HG02973 (cell line): ENCODE data around the gene CRCP.
A peak's percentile ranks its signal among the peaks of the same experiment; 100 is the strongest.
"Not testable (repeated sequence)": the region's sequence is repeated elsewhere in the genome, so short reads cannot be mapped to it uniquely, and the experiment has no call there.

Source experiments
- ATAC-seq: cut with Tn5 transposase; IDR thresholded peaks from one replicate; pipeline ENCODE4 v1.9.1; 2021; ENCODE audit warnings: moderate library complexity; ENCODE audit not compliant: unreplicated experiment

Gene CRCP

DNA sequence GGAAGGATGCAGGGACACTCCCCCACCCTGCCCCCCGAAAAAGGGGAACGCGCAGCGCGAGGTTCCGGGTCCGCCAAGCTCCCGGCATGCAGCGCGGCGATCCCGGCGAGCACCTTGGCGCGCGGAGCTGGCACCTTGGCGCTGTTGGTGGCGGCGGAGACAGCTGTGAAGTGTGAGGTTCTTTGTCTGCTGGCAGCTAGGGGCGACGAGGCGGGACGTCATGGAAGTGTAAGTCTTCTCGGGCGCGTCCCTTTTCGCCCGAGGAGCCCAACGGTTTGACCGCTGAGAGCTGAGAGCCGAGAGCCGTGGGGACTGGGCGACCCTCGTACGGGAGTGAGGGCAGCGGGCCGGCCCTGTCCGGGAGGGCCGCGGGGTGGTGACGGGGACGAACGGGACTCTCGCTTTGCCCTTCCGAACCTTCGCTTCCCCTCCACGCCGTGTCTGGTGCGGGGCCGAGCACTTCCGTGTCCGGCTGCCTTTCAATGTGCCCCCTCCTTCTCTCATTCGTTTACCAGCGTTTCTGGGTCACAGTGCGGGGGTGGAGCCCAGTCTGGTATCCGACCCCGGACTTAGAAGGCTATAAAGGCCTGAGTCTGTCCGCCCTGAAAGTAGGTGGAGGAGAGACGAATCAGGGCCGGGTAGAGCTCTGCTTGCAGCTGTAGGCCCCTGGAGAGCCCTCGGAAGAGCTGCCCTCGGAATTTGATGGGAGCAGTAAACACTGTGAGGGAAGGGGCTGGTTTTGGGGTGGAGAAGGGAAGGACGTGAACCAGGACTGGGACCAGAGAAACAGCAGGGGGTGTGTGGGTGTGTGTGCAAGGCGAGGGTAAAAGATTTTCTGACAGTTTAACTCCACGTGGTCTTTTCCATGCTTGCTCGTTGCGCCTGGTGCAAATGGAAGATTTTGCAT is at the start of gene CRCP:
Gene CRCP, plus strand, starts transcription at position 105 of the 907 bp plus-strand sequence. Its CDS starts 116 bp downstream, at position 221.
- ATAC-seq = peak; percentile 86

DNA sequence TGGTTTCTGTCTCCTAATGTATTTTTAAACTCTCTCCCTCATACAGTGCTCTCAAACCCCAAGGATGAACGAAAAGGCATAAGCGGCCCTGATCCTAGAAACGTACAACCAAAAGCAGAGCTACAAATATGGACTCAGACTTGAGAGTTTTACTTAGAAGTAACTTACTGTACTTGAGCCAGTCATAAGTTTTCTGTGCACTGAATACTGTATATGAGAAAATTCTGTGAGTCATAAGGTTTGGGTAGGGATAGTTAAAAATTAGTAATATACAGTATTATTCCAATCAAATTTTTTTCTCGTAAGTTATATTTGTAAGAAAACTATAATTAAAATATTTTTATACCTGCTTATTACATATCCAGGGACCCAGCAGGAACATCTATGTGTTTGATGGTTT is 44.9 kb upstream of the CRCP start:
- ATAC-seq = no peak

- ATAC-seq = no peak
Measured at GRCh38 chr7:66070222-66070621, 44.4 kb upstream of the CRCP start.

GRCh38 chr7:66072208-66072607 is 42.4 kb upstream of the CRCP start:
- ATAC-seq = not testable (repeated sequence)

DNA sequence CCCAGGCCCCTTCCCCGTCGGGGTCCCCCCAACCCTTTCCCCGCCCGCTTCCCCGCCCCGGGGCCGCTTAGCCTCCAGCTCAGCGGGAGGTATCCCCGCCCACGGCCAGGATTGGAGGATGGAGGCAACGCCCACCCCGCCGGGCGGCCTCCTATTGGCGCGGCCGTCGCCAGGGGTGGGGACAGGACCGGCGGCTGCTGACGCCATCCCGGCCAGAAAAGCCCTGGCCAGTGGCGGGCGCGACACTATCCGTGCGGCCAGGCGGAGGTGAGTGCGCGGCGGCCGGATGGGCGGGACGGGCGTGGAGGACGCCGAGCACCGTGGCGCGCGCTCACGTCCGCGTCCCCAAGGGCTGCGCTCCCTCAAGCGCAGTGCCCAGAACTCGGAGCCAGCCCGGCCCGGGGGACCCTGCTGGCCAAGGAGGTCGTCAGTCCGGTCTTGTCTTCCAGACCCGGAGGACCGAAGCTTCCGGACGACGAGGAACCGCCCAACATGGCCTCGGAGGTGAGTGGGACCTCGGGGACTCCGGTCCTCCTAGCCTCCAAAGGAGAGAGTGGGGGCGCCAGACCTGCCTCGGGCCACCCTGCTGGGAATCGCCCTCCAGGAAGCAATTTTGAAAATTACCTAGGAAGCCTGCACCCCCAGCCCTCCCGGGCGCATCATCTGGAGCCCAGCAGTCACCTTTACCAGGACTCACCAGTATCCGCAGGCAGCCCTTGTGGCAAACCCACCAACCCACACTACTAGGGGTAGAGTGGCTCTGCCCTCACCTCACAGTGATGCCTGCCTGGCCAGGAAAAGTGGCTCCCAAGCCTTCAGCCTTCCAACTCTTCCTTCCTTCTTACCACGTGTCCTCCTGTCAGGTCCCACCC is 38.8 kb upstream of the CRCP start, which contains the start of gene ASL:
Gene ASL, plus strand, starts transcription at position 230 of the 872 bp plus-strand sequence. Its CDS starts 263 bp downstream, at position 493.
- ATAC-seq = peak; percentile 98

- no peak for ATAC-seq
Measured at GRCh38 chr7:66076462-66077329, 38.0 kb upstream of the CRCP start.

GRCh38 chr7:66078067-66078466 is 36.6 kb upstream of the CRCP start:
- ATAC-seq = no peak

DNA sequence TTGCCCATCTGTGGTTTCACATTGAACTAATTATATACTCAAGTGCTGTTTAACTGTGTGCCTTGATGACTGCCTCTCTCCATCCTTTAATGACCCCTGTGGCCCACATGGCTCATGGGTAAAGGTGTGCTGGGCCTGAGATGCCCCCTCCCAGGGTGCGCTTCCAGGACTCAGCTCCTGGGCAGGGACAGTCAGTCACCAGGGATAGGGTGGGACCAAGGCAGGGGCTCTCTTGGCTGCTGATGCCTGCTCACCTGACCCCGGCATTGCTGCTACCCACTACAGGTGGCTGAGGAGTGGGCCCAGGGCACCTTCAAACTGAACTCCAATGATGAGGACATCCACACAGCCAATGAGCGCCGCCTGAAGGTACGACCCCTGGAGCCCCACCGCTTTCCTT is 32.6 kb upstream of the CRCP start:
- no peak for ATAC-seq

DNA sequence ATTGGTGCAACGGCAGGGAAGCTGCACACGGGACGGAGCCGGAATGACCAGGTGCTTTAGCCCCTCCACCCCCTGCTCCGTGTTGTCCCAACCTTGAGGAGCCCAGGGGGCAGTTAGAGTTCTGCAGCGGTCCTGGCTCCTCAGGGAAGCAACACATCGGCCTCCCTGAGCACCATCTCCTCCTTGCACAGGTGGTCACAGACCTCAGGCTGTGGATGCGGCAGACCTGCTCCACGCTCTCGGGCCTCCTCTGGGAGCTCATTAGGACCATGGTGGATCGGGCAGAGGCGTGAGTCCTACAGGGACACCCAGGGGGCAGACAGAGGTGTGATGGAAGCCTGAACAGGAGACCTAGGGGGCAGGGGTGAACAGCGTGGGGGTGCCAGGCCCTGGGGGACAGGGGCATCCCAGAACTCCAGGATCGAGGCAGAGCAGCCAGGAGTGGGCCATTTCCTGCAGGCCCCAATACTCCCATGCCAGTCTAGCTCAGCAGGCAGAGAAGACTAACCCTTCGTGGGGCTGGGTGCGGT is 31.7 kb upstream of the CRCP start:
- ATAC-seq = no peak

DNA sequence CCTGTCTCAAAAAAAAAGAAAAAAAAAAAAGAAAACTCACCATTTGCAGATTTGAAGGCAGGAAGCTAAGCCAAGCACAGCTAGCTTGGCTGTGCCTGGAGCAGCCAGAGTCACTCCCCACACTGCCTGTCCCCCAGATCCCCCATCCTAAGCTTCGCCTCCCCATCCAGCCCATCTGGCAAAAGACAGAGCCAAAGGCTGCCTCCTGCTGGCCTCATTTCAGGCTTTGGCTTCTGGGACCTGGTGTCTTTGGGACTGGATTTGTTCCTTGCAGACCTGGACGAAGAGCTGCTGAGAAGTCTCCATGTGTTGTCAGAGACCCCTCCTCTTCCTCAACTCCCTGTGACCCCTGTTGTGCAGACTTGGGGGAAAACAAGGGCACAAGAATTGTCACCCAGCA is 31.0 kb upstream of the CRCP start:
- no peak for ATAC-seq

- ATAC-seq = no peak
Measured at GRCh38 chr7:66088861-66089838, 25.5 kb upstream of the CRCP start.

GRCh38 chr7:66092654-66093053 is 22.0 kb upstream of the CRCP start:
- no peak for ATAC-seq

DNA sequence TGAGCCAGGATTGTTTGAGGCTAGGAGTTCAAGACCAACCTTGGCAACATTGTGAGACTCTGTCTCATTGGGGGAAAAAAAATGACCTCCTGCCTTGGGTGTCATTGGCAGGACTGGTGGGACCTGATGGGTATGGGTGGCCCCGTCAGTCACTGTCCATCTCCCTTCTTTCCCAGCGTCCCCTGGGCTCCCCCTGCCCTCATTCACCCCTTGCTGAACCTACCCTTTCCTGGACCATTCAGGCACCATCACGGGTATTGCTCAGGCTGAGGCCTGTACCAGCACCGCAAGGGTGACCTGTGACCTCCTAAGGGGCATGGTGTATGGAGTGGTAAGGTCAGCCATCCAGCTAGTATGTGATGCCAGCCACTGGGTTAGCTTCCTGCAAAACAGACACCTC is 19.6 kb upstream of the CRCP start:
- no peak for ATAC-seq

GRCh38 chr7:66099232-66099550 is 15.5 kb upstream of the CRCP start:
- no peak for ATAC-seq

- ATAC-seq = peak; percentile 70
Measured at GRCh38 chr7:66099551-66100407, 14.9 kb upstream of the CRCP start.

DNA sequence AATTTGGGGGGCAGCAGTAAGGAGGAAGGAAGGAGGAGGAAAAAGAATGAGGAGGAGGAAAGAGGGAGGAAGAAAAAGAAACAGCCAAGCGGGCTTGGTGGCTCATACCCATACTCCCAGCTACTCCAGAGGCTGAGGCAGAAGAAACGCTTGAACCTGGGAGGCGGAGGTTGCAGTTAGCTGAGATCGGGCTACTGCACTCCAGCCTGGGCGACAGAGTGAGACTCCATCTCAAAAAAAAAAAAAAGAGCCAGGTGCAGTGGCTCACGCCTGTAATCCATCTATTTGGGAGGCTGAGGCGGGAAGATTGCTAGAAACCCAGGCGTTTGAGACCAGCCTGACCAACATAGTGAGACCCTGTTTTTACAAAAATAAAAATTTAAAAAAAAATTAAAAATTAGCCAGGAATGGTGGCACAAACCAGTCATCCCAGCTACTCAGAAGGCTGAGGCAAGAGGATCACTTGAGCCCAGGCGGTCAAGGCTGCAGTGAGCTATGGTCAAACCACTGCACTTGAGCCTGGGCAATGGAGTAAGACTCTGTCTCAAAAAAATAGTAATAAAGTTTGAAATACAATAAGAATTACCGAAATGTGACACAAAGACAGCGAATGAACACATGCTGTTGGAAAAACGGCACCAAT is 14.1 kb upstream of the CRCP start:
- ATAC-seq = peak; percentile 8

GRCh38 chr7:66102168-66102567 is 12.5 kb upstream of the CRCP start:
- ATAC-seq = not testable (repeated sequence)

GRCh38 chr7:66103994-66104393 is 10.7 kb upstream of the CRCP start:
- not testable (repeated sequence) for ATAC-seq
